ENCODE measurements around the gene POU2AF1. TPM values are rescaled to one million over a fixed set of nuclear protein-coding genes. Genes with fewer than 3 reads are reported as not detected.

POU2AF1 gene
- polyA plus RNA-seq, 1 donor (not counting 4 experiments of a cell fraction or from before 2014, with no cell fraction given) = not detected

GRCh38 chr11:111357150-111358037 lies 21.7 kb downstream of the POU2AF1 start:
- no peaks in the 10 kb centered on the region for H3K9me1 ChIP-seq (ENCODE audit: control insufficient read depth, extremely low read depth, insufficient read depth, low read length)
- no peak overlapping the region for H3K27ac ChIP-seq (ENCODE audit: control insufficient read depth, insufficient read depth, low read length)
- TF ChIP-seq EZH2 (IDR thresholded peaks at IDR 0.05; ENCODE audit: low read length) = no peak
- TF ChIP-seq CTCF (optimal IDR thresholded peaks at IDR 0.05 in 1 of 3, IDR thresholded peaks at IDR 0.05 in 1 of 3, conservative IDR thresholded peaks at IDR 0.05 in 1 of 3; ENCODE audit: extremely low read depth in 1 of 3, insufficient read depth in 2 of 3, low read length in 3 of 3) = no peak
- H2AFZ ChIP-seq (ENCODE audit: control insufficient read depth, low read length) = no peak overlapping the region
- H3K9ac ChIP-seq (ENCODE audit: control insufficient read depth, extremely low read depth, insufficient read depth, low read length) = no peak overlapping the region
- no peaks in the 10 kb centered on the region for H3K36me3 ChIP-seq (ENCODE audit: control insufficient read depth in 2 of 2, extremely low read depth in 1 of 2, insufficient read depth in 2 of 2, low read length in 2 of 2)
- FAIRE-seq (no peak), DNase-seq (ENCODE audit: low read depth, low spot score) (no peak)
- H3K4me2 ChIP-seq (ENCODE audit: control insufficient read depth, extremely low read depth, insufficient read depth, low read depth, low read length) = no peak overlapping the region
- no peaks in the 10 kb centered on the region for H3K79me2 ChIP-seq (ENCODE audit: control insufficient read depth, insufficient read depth, low read length)
- no peaks in the 10 kb centered on the region for H3K9me3 ChIP-seq (ENCODE audit: control insufficient read depth, low read depth, low read length)
- no peak overlapping the region for H3K4me3 ChIP-seq (ENCODE audit: control insufficient read depth in 2 of 3, extremely low read depth in 1 of 3, insufficient read depth in 2 of 3, low read depth in 1 of 3, low read length in 3 of 3)
- H4K20me1 ChIP-seq (ENCODE audit: control insufficient read depth, extremely low read depth, insufficient read depth, low read length) = no peaks in the 10 kb centered on the region
- dilution Hi-C loops (cut with MboI; ENCODE audit: extremely low pct_ligation_motif_present, low sequenced_read_pairs) = no loop called here
- peaks cover 3% of the 10 kb centered on the region for H3K4me1 ChIP-seq (ENCODE audit: control insufficient read depth, extremely low read depth, insufficient read depth, low read length)
- H3K27me3 ChIP-seq (ENCODE audit: control insufficient read depth, extremely low read depth, insufficient read depth, low read length) = no peaks in the 10 kb centered on the region

GRCh38 chr11:111356660-111357048 lies 22.4 kb downstream of the POU2AF1 start:
- no peak overlapping the region for H2AFZ ChIP-seq (ENCODE audit: control insufficient read depth, low read length)
- H3K4me3 ChIP-seq (ENCODE audit: control insufficient read depth in 2 of 3, extremely low read depth in 1 of 3, insufficient read depth in 2 of 3, low read depth in 1 of 3, low read length in 3 of 3) = no peak overlapping the region
- H3K9me3 ChIP-seq (ENCODE audit: control insufficient read depth, low read depth, low read length) = no peaks in the 10 kb centered on the region
- peaks cover 3% of the 10 kb centered on the region for H3K4me1 ChIP-seq (ENCODE audit: control insufficient read depth, extremely low read depth, insufficient read depth, low read length)
- no peak for FAIRE-seq
- H3K4me2 ChIP-seq (ENCODE audit: control insufficient read depth, extremely low read depth, insufficient read depth, low read depth, low read length) = no peak overlapping the region
- dilution Hi-C loops (cut with MboI; ENCODE audit: extremely low pct_ligation_motif_present, low sequenced_read_pairs) = no loop called here
- no peaks in the 10 kb centered on the region for H3K9me1 ChIP-seq (ENCODE audit: control insufficient read depth, extremely low read depth, insufficient read depth, low read length)
- no peak overlapping the region for H3K27ac ChIP-seq (ENCODE audit: control insufficient read depth, insufficient read depth, low read length)
- no peaks in the 10 kb centered on the region for H3K36me3 ChIP-seq (ENCODE audit: control insufficient read depth in 2 of 2, extremely low read depth in 1 of 2, insufficient read depth in 2 of 2, low read length in 2 of 2)
- H3K79me2 ChIP-seq (ENCODE audit: control insufficient read depth, insufficient read depth, low read length) = no peaks in the 10 kb centered on the region
- no peaks in the 10 kb centered on the region for H3K27me3 ChIP-seq (ENCODE audit: control insufficient read depth, extremely low read depth, insufficient read depth, low read length)
- no peak for DNase-seq (ENCODE audit: low read depth, low spot score)
- no peak overlapping the region for H3K9ac ChIP-seq (ENCODE audit: control insufficient read depth, extremely low read depth, insufficient read depth, low read length)
- no peak for TF ChIP-seq EZH2 (IDR thresholded peaks at IDR 0.05; ENCODE audit: low read length)
- TF ChIP-seq CTCF (optimal IDR thresholded peaks at IDR 0.05 in 1 of 3, IDR thresholded peaks at IDR 0.05 in 1 of 3, conservative IDR thresholded peaks at IDR 0.05 in 1 of 3; ENCODE audit: extremely low read depth in 1 of 3, insufficient read depth in 2 of 3, low read length in 3 of 3) = no peak
- H4K20me1 ChIP-seq (ENCODE audit: control insufficient read depth, extremely low read depth, insufficient read depth, low read length) = no peaks in the 10 kb centered on the region

All from keratinocyte (primary cell).